Caco-2 (cell line): Measurements from ENCODE around the gene MACO1. TPM values are rescaled to one million over a fixed set of nuclear protein-coding genes. Genes with fewer than 3 reads are reported as not detected.

ENCODE experiments used
- BruUV-seq: library from RNA; stranded (reverse); fragments of 400-500 nt; replicated peaks from 2 replicates; lab custom pipeline; 2021; lab: Mats Ljungman, UMichigan
- CTCF ChIA-PET: fragments of 300-600 bp; sonication (Branson Sonifier 250); formaldehyde crosslinking; loops from one replicate; lab custom pipeline; 2022; ENCODE audit warnings: antibody characterized with exemption; lab: Charles Lee
- POLR2A ChIA-PET: fragments of 300-600 bp; sonication (Branson Sonifier 250); formaldehyde crosslinking; loops from one replicate; lab custom pipeline; 2022; ENCODE audit warnings: antibody characterized with exemption; lab: Charles Lee
- DNase-seq, 2 experiments: peaks; one replicate each; pipeline versions ENCODE4 v3.0.0 to v3.0.0-alpha.2; 2020 to 2022
- H3K27me3 ChIP-seq: replicated peaks from 2 replicates; pipeline ENCODE4 v1.6.0; 2011; ENCODE audit warnings: low read length; ENCODE audit not compliant: control insufficient read depth, insufficient read depth
- H3K36me3 ChIP-seq: 2 replicates; pipeline ENCODE4 v1.5.1; 2011; ENCODE audit warnings: low read length; ENCODE audit not compliant: control insufficient read depth, insufficient read depth
- H3K4me1 ChIP-seq: fragments of 250-450 bp; sonication (Bioruptor Pico); 2 replicates; pipeline ENCODE4 v1.5.1; 2020; ENCODE audit warnings: mild to moderate bottlenecking
- H3K4me3 ChIP-seq: 2 replicates; pipeline ENCODE4 v1.5.1; 2011; ENCODE audit warnings: low read depth, mild to moderate bottlenecking, control low read depth, low read length
- H3K9me3 ChIP-seq: fragments of 250-450 bp; sonication (Bioruptor Pico); 2 replicates; pipeline ENCODE4 v1.5.1; 2020; ENCODE audit warnings: mild to moderate bottlenecking, moderate library complexity
- H3K27ac Mint-ChIP-seq: one replicate; pipeline ENCODE4 v1.8.0; 2022; ENCODE audit warnings: mixed read lengths; ENCODE audit not compliant: unreplicated experiment
- H3K27me3 Mint-ChIP-seq: one replicate; pipeline ENCODE4 v1.8.0; 2022; ENCODE audit warnings: mixed read lengths; ENCODE audit not compliant: insufficient read depth, unreplicated experiment
- H3K36me3 Mint-ChIP-seq: one replicate; pipeline ENCODE4 v1.8.0; 2022; ENCODE audit warnings: mild to moderate bottlenecking, mixed read lengths; ENCODE audit not compliant: insufficient read depth, unreplicated experiment
- H3K4me1 Mint-ChIP-seq: one replicate; pipeline ENCODE4 v1.8.0; 2022; ENCODE audit warnings: low read depth, mixed read lengths; ENCODE audit not compliant: unreplicated experiment
- H3K4me3 Mint-ChIP-seq: one replicate; pipeline ENCODE4 v1.8.0; 2022; ENCODE audit warnings: mild to moderate bottlenecking, moderate library complexity, mixed read lengths; ENCODE audit not compliant: unreplicated experiment
- H3K9me3 Mint-ChIP-seq: one replicate; pipeline ENCODE4 v1.8.0; 2022; ENCODE audit warnings: mixed read lengths; ENCODE audit not compliant: unreplicated experiment
- CTCF ChIP-seq, 2 experiments: fragments of 200-600 bp in 1 of 2; IDR thresholded peaks; 1 replicate in 1 of 2; 2 replicates in 1 of 2; pipeline versions ENCODE4 v1.5.1 to v1.8.0; 2011 to 2022; ENCODE audit warnings: antibody characterized with exemption in 1 of 2, control low read depth in 1 of 2, inconsistent platforms in 1 of 2, low read depth in 1 of 2, low read length in 1 of 2, mild to moderate bottlenecking in 1 of 2, moderate library complexity in 1 of 2; ENCODE audit not compliant: insufficient read depth in 1 of 2, severe bottlenecking in 1 of 2, unreplicated experiment in 1 of 2
- intact Hi-C: fragments of 100-400 bp; cut with micrococcal nuclease; formaldehyde crosslinking; loops from one replicate; pipeline ENCODE4 v1.10.0; 2022; ENCODE audit not compliant: unreplicated experiment
- total RNA-seq: library from RNA; stranded (reverse); gene quantifications from 2 replicates; pipeline ENCODE4 v1.2.3, GENCODE V29; 2022

Gene MACO1
- total RNA-seq, 1 experiment from 2014 or later = 16.8 TPM

- Mint-ChIP-seq H3K9me3 (no peaks in the 10 kb centered on the region), H3K27me3 (no peaks in the 10 kb centered on the region), H3K36me3 (no peaks in the 10 kb centered on the region), H3K4me3 (no peak overlapping the region), H3K27ac (no peak overlapping the region), H3K4me1 (peaks cover 16% of the 10 kb centered on the region)
- H3K4me3 ChIP-seq = no peak overlapping the region
- ChIA-PET CTCF (no interaction called here), POLR2A (no interaction called here)
- TF ChIP-seq CTCF (IDR thresholded peaks at IDR 0.05; ENCODE audit: insufficient read depth in 1 of 2, low read depth in 1 of 2, low read length in 1 of 2, severe bottlenecking in 1 of 2, unreplicated experiment in 1 of 2) = no peak
- intact Hi-C loops = loop anchor here (10.0 kb wide), 1 partner anchor 68 kb away; the partner anchor contains the start of gene MACO1
- H3K36me3 ChIP-seq = no peaks in the 10 kb centered on the region
- H3K9me3 ChIP-seq = no peaks in the 10 kb centered on the region
- no peak for DNase-seq
- no peaks in the 10 kb centered on the region for H3K27me3 ChIP-seq
- H3K4me1 ChIP-seq = peaks cover 20% of the 10 kb centered on the region
- no TSS peak for BruUV-seq
Measured at GRCh38 chr1:25502957-25503356, 72.3 kb downstream of the MACO1 start.

GRCh38 chr1:25503551-25504426 lies 73.1 kb downstream of the MACO1 start:
- intact Hi-C loops = loop anchor here (1.0 to 10.0 kb wide), 2 partner anchors 17 to 69 kb away; partner anchors contain the start of gene MACO1
- POLR2A ChIA-PET = no interaction called here

More at GRCh38 chr1:25503551-25504426, 73.1 kb downstream of the MACO1 start:
- Histone ChIP-seq H3K4me3 (no peak overlapping the region), H3K4me1 (peaks cover 20% of the 10 kb centered on the region), H3K27me3 (no peaks in the 10 kb centered on the region), H3K9me3 (no peaks in the 10 kb centered on the region), H3K36me3 (no peaks in the 10 kb centered on the region)
- CTCF ChIA-PET = interaction anchor here (1.3 kb wide), 1 partner anchor 17 kb away, joined by 12 read pairs; no protein-coding TSS in a partner anchor
- no TSS peak for BruUV-seq
- Mint-ChIP-seq H3K27me3 (no peaks in the 10 kb centered on the region), H3K4me3 (no peak overlapping the region), H3K9me3 (no peaks in the 10 kb centered on the region), H3K36me3 (no peaks in the 10 kb centered on the region), H3K4me1 (peaks cover 16% of the 10 kb centered on the region), H3K27ac (no peak overlapping the region)
- peak; percentile 61 to 68 for TF ChIP-seq CTCF (IDR thresholded peaks at IDR 0.05; ENCODE audit: insufficient read depth in 1 of 2, low read depth in 1 of 2, low read length in 1 of 2, severe bottlenecking in 1 of 2, unreplicated experiment in 1 of 2)
- peak; percentile 64 to 70 for DNase-seq
